IPS DF 6.9 (cell line): ENCODE measurements around the gene CARD11.
"Not testable (repeated sequence)": the region's sequence is repeated elsewhere in the genome, so short reads cannot be mapped to it uniquely, and the experiment has no call there.

Experiments used
- DNase-seq: peaks from one replicate; pipeline ENCODE4 v3.0.0-alpha.2; 2013; ENCODE audit warnings: low read depth, low spot score
- H3K27ac ChIP-seq: one replicate; pipeline ENCODE4 v1.5.1; 2013; ENCODE audit warnings: low read length, control low read depth
- H3K27me3 ChIP-seq: 2 replicates; pipeline ENCODE4 v1.6.1; 2013; ENCODE audit warnings: mild to moderate bottlenecking, low read length; ENCODE audit not compliant: control insufficient read depth, insufficient read depth
- H3K36me3 ChIP-seq: 2 replicates; pipeline ENCODE4 v1.6.1; 2013; ENCODE audit warnings: low read length; ENCODE audit not compliant: control insufficient read depth, insufficient read depth
- H3K4me1 ChIP-seq: 2 replicates; pipeline ENCODE4 v1.6.1; 2013; ENCODE audit warnings: low read length; ENCODE audit not compliant: control insufficient read depth, insufficient read depth
- H3K4me3 ChIP-seq: 2 replicates; pipeline ENCODE4 v1.5.1; 2013; ENCODE audit warnings: mild to moderate bottlenecking, low read length
- H3K9me3 ChIP-seq: 2 replicates; pipeline ENCODE4 v1.6.1; 2013; ENCODE audit warnings: low read length, inconsistent platforms; ENCODE audit not compliant: control insufficient read depth, insufficient read depth
- WGBS: extraction: QIAGEN DNeasy Blood & Tissue Kit; methylation state at CpG from one replicate; pipeline ENCODE4 v1.1.7; 2013; ENCODE audit warnings: mixed read lengths, missing lambda C conversion rate; ENCODE audit not compliant: insufficient read length, insufficient coverage; 5-methylcytosine and 5-hydroxymethylcytosine counted together

Gene CARD11

GRCh38 chr7:2967253-2967652, 76.4 kb downstream of the CARD11 start:
- Histone ChIP-seq H3K36me3 (no peaks in the 10 kb centered on the region), H3K27me3 (no peaks in the 10 kb centered on the region), H3K27ac (no peak overlapping the region), H3K4me3 (no peak overlapping the region), H3K9me3 (no peaks in the 10 kb centered on the region; the same call in 1 of the 2 replicates), H3K4me1 (no peaks in the 10 kb centered on the region)
- WGBS = no CpG with 5 or more reads among the region's 7 CpGs
- no peak for DNase-seq

DNA sequence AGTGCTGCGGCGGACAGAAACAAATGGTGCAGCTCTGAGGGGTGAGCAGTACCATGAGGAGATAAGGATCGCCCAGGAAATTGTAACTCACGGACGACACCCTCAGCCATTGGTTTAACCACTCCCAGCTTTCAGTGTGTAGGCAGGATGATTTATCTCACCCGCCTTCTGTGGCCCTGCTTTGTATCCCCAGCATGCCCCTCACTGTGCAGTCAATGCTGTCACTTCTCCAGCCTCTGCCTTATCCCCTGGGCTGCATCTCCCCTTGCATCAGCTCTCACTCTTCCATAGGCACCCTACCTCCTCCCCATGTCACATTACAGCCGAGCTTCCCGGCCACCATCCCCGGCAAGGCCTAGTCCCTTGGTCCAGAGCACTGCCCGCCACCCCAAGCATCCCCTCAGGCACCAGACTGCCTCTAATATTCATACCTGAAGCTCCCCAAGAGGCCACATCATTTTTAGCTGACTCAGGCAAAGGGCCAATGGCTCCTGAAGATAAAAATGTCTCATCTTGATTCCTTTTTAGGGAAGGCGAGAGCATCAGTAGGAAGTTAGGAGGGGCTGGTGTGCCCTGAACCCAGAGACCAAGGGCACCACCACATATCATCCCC, 77.1 kb downstream of the CARD11 start:
- no peaks in the 10 kb centered on the region for H3K36me3 ChIP-seq
- no peak for DNase-seq
- H3K9me3 ChIP-seq = no peaks in the 10 kb centered on the region; the same call in 1 of the 2 replicates
- H3K4me1 ChIP-seq = no peaks in the 10 kb centered on the region
- no peak overlapping the region for H3K4me3 ChIP-seq
- no CpG with 5 or more reads among the region's 11 CpGs for WGBS
- H3K27ac ChIP-seq = no peak overlapping the region
- no peaks in the 10 kb centered on the region for H3K27me3 ChIP-seq

DNA sequence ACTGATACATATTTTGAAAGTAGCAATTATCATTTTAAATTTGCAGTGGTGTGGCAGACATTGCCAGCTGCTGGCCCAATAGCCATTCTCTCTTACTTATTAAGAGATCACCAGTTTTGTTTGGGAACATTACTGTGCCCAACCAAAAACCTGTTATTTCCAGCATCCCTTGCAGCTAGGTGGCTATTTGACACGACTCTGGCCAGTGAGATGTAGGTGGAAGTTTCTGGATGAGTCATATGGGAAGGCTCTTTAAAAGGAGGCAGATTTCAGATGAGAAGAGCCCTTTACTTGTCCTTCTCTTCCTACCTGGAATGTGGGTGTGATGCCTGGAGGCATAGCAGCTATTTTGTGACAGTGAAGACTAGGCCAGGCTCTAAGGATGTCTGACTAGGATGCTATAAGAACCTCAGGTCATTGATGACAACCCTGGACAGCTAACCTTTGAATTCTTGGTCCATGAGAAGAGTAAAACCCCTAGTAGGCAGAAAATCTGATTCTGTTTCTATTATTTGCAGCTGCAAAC, 77.9 kb downstream of the CARD11 start:
- Histone ChIP-seq H3K27me3 (no peaks in the 10 kb centered on the region), H3K4me3 (no peak overlapping the region), H3K36me3 (no peaks in the 10 kb centered on the region), H3K9me3 (no peaks in the 10 kb centered on the region; the same call in 1 of the 2 replicates), H3K27ac (no peak overlapping the region), H3K4me1 (no peaks in the 10 kb centered on the region)
- no CpG with 5 or more reads among the region's 1 CpG for WGBS
- DNase-seq = no peak

GRCh38 chr7:2965301-2965700, 78.4 kb downstream of the CARD11 start:
- H3K27ac ChIP-seq = no peak overlapping the region
- no CpG with 5 or more reads among the region's 1 CpG for WGBS
- H3K4me3 ChIP-seq = no peak overlapping the region
- no peak for DNase-seq
- no peaks in the 10 kb centered on the region; the same call in 1 of the 2 replicates for H3K9me3 ChIP-seq
- no peaks in the 10 kb centered on the region for H3K36me3 ChIP-seq
- H3K4me1 ChIP-seq = no peaks in the 10 kb centered on the region
- no peaks in the 10 kb centered on the region for H3K27me3 ChIP-seq

DNA sequence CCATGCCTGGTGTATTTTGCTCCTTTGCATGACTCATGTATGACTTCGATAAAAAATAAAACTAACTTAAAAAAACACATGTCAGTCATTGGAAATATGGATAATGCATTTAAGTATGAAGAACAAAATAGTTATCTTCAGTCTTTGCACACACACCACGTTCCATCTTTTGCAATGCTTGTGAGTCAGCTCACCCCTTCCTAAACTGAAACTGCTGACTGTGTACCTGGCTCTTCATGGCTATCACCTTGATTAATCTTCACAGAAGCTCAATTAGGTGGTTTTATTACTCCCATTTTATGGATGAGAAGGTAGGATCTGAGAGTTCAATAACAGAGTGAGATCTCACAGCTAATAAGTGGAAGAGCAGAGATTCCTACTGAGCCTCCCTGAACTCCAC, 79.5 kb downstream of the CARD11 start:
- H3K36me3 ChIP-seq = no peaks in the 10 kb centered on the region
- H3K4me3 ChIP-seq = no peak overlapping the region
- no peak overlapping the region for H3K27ac ChIP-seq
- DNase-seq = no peak
- no CpG with 5 or more reads among the region's 2 CpGs for WGBS
- no peaks in the 10 kb centered on the region for H3K4me1 ChIP-seq
- no peaks in the 10 kb centered on the region; the same call in 1 of the 2 replicates for H3K9me3 ChIP-seq
- no peaks in the 10 kb centered on the region for H3K27me3 ChIP-seq

- no peaks in the 10 kb centered on the region for H3K27me3 ChIP-seq
- WGBS = no CpG with 5 or more reads among the region's 2 CpGs
- H3K36me3 ChIP-seq = no peaks in the 10 kb centered on the region
- no peak for DNase-seq
- H3K4me1 ChIP-seq = no peaks in the 10 kb centered on the region
- H3K9me3 ChIP-seq = no peaks in the 10 kb centered on the region; the same call in 1 of the 2 replicates
- H3K4me3 ChIP-seq = no peak overlapping the region
- no peak overlapping the region for H3K27ac ChIP-seq
Measured at GRCh38 chr7:2962865-2963264, 80.8 kb downstream of the CARD11 start.

DNA sequence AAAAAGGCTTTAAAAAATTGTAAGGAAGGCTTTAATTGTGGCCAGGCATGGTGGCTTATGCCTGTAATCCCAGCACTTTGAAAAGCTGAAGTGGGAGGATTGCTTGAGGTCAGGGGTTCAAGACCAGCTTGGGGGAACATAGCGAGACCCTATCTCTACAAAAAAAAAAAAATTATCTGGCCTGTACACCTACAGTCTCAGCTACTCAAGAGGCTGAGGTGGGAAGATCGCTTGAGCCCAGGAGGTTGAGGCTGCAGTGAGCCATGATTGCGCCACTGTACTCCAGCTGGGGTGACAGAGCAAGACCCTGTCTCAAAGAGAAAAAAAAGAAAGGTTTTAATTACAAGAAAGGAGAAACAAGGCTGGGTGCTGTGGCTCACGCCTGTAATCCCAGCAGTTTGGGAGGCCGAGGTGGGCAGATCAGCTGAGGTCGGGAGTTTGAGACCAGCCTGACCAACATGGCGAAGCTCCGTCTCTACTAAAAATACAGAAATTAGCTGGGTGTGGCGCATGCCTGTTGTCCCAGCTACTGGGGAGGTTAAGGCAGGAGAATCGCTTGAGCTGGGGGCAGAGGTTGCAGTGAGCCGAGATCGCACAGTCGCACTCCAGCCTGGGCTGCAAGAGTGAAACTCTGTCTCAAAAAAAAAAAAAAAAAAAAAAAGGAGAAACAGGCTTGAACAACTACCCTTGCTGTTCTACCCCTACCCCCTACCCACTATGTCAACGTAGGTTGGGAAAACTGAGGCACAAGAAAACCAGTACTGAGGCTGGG, 83.7 kb downstream of the CARD11 start:
- Histone ChIP-seq H3K27ac (no peak overlapping the region), H3K4me3 (no peak overlapping the region), H3K27me3 (no peaks in the 10 kb centered on the region), H3K36me3 (no peaks in the 10 kb centered on the region), H3K4me1 (no peaks in the 10 kb centered on the region), H3K9me3 (no peaks in the 10 kb centered on the region)
- no peak for DNase-seq
- WGBS = no CpG with 5 or more reads among the region's 14 CpGs

DNA sequence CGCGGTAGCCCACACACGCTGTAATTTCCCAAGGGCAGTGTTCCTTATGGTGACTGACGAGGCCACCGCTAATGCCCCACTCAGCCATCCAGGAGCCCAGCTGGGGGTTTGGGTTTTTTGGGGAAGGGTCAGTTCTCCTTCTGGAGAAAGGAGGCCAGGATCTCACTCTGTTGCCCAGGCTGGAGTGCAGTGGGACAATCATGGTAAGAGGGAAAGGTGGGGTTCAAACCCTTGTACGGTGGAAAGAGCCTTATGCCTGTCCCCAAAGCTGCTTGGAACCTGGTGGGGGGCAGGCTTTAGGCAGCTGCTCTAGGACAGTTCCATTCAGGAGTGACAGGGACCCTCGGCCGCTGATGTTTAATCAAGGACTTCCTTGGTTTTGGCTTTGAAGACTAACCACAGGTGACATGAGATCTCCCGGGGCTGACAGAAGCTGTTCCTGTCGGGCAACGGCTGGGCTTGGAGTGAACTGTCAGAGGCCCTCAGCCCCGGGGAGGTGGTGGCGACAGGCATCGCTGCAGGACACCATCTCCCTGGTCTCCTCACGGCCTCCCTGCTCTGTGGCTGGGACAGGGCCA, 84.5 kb downstream of the CARD11 start:
- DNase-seq = no peak
- Histone ChIP-seq H3K27me3 (no peaks in the 10 kb centered on the region), H3K9me3 (no peaks in the 10 kb centered on the region), H3K36me3 (no peaks in the 10 kb centered on the region), H3K27ac (no peak overlapping the region), H3K4me3 (no peak overlapping the region), H3K4me1 (no peaks in the 10 kb centered on the region)
- no CpG with 5 or more reads among the region's 15 CpGs for WGBS

GRCh38 chr7:2958416-2959102, 85.1 kb downstream of the CARD11 start:
- H3K27ac ChIP-seq = no peak overlapping the region
- H3K27me3 ChIP-seq = no peaks in the 10 kb centered on the region
- H3K4me1 ChIP-seq = no peaks in the 10 kb centered on the region
- no peak overlapping the region; the same call in 1 of the 2 replicates for H3K4me3 ChIP-seq
- no peaks in the 10 kb centered on the region for H3K9me3 ChIP-seq
- no peaks in the 10 kb centered on the region for H3K36me3 ChIP-seq
- WGBS = no CpG with 5 or more reads among the region's 15 CpGs
- DNase-seq = no peak

- DNase-seq, H3K4me1 ChIP-seq, H3K27me3 ChIP-seq, H3K9me3 ChIP-seq, H3K27ac ChIP-seq, H3K4me3 ChIP-seq, H3K36me3 ChIP-seq: not testable (repeated sequence)
- WGBS = no CpG with 5 or more reads among the region's 5 CpGs
Measured at GRCh38 chr7:2957369-2957727, 86.3 kb downstream of the CARD11 start.
